Tibial nerve (tissue), 4 donors: Measurements from ENCODE around the gene MLN. TPM values are rescaled to one million over a fixed set of nuclear protein-coding genes. Genes with fewer than 3 reads are reported as not detected.

ENCODE experiments used
- DNase-seq, 2 donors: peaks; one replicate each; pipeline ENCODE4 v3.0.0-alpha.2; 2019; ENCODE audit warnings: low spot score in 2 of 2
- H3K27ac ChIP-seq, 4 donors: fragments of 200-600 bp; sonication (generic) in 3 of 4; one replicate each; pipeline ENCODE4 v1.5.1; 2017 to 2019; ENCODE audit warnings: mild to moderate bottlenecking in 1 of 4
- H3K27me3 ChIP-seq, 2 donors: fragments of 200-600 bp; sonication (generic) in 1 of 2; one replicate each; pipeline versions ENCODE4 v1.5.1 to v1.6.0; 2017 to 2019
- H3K36me3 ChIP-seq, 3 donors: fragments of 200-600 bp; sonication (generic); one replicate each; pipeline ENCODE4 v1.5.1; 2018 to 2019
- H3K4me1 ChIP-seq, 4 donors: fragments of 200-600 bp; sonication (generic) in 3 of 4; one replicate each; pipeline ENCODE4 v1.5.1; 2017 to 2019
- H3K4me3 ChIP-seq, 4 donors: fragments of 200-600 bp; sonication (generic) in 3 of 4; one replicate each; pipeline ENCODE4 v1.5.1; 2017 to 2019; ENCODE audit warnings: mild to moderate bottlenecking in 1 of 4, moderate library complexity in 1 of 4
- H3K9me3 ChIP-seq, 4 donors: fragments of 200-600 bp; sonication (generic) in 3 of 4; one replicate each; pipeline ENCODE4 v1.5.1; 2017 to 2019
- CTCF ChIP-seq, 5 experiments: fragments of 200-600 bp in 3 of 5; fragments of 450-650 bp in 2 of 5; sonication (generic) in 3 of 5; IDR thresholded peaks; one replicate each; pipeline ENCODE4 v1.5.1; 2016 to 2019; ENCODE audit warnings: antibody characterized with exemption in 5 of 5, mild to moderate bottlenecking in 3 of 5, moderate library complexity in 2 of 5
- EP300 ChIP-seq, 2 donors: sonication (generic); formaldehyde crosslinking; IDR thresholded peaks; one replicate each; pipeline ENCODE4 v1.6.1; 2017; ENCODE audit warnings: antibody characterized with exemption in 2 of 2, mild to moderate bottlenecking in 1 of 2
- POLR2A ChIP-seq, 2 donors: fragments of 450-650 bp; IDR thresholded peaks; one replicate each; pipeline ENCODE4 v1.6.1; 2017; ENCODE audit warnings: antibody characterized with exemption in 2 of 2, mild to moderate bottlenecking in 2 of 2, moderate library complexity in 2 of 2
- whole genome bisulfite sequencing, 2 donors: methylation state at CpG; one replicate each; pipeline ENCODE4 v1.1.5; 2018; 5-methylcytosine and 5-hydroxymethylcytosine counted together
- total RNA-seq, 4 donors: library from RNA; depleted of rRNA; stranded (reverse); fragments of >200 nt; gene quantifications; one replicate each; pipeline ENCODE4 v1.1.0, GENCODE V29; 2016

The MLN gene
- total RNA-seq, 4 donors from 2014 or later: not detected

GRCh38 chr6:33786736-33787135 lies 17.1 kb downstream of the MLN start:
- H3K27me3 ChIP-seq: no peaks in the 10 kb centered on the region
- H3K27ac ChIP-seq: peak overlapping the region in 2 of 4 donors; percentile 37 to 98
- H3K9me3 ChIP-seq: no peaks in the 10 kb centered on the region
- peaks cover 0 to 44% (median 24%) of the 10 kb centered on the region in 4 donors for H3K4me1 ChIP-seq
- no peak overlapping the region for H3K4me3 ChIP-seq
- WGBS, 2 donors: 66 to 68% methylated on average over 3 of the region's 3 CpGs
- TF ChIP-seq EP300 (IDR thresholded peaks at IDR 0.05) (no peak), CTCF (IDR thresholded peaks at IDR 0.05) (no peak), POLR2A (IDR thresholded peaks at IDR 0.05) (no peak)
- no peak for DNase-seq
- peaks cover 0 to 43% (median 16%) of the 10 kb centered on the region in 3 donors for H3K36me3 ChIP-seq

GRCh38 chr6:33785778-33786177 lies 18.0 kb downstream of the MLN start:
- Histone ChIP-seq H3K27me3 (no peaks in the 10 kb centered on the region), H3K36me3 (peaks cover 0 to 52% (median 16%) of the 10 kb centered on the region in 3 donors), H3K4me3 (no peak overlapping the region), H3K4me1 (peaks cover 0 to 51% (median 24%) of the 10 kb centered on the region in 4 donors), H3K27ac (peak overlapping the region in 1 of 4 donors; percentile 98), H3K9me3 (no peaks in the 10 kb centered on the region)
- 38 to 45% methylated on average over 3 of the region's 3 CpGs for WGBS, 2 donors
- TF ChIP-seq EP300 (IDR thresholded peaks at IDR 0.05): no peak
- no peak for TF ChIP-seq POLR2A (IDR thresholded peaks at IDR 0.05)
- no peak for TF ChIP-seq CTCF (IDR thresholded peaks at IDR 0.05)
- no peak for DNase-seq

GRCh38 chr6:33784787-33785186 lies 19.0 kb downstream of the MLN start:
- WGBS, 2 donors: 67 to 69% methylated on average over 13 of the region's 13 CpGs
- H3K9me3 ChIP-seq: no peaks in the 10 kb centered on the region
- no peaks in the 10 kb centered on the region for H3K27me3 ChIP-seq
- H3K27ac ChIP-seq: no peak overlapping the region
- H3K36me3 ChIP-seq: peaks cover 0 to 62% (median 24%) of the 10 kb centered on the region in 3 donors
- TF ChIP-seq POLR2A (IDR thresholded peaks at IDR 0.05) (no peak), EP300 (IDR thresholded peaks at IDR 0.05) (no peak), CTCF (IDR thresholded peaks at IDR 0.05) (no peak)
- no peak overlapping the region for H3K4me3 ChIP-seq
- peaks cover 0 to 51% (median 24%) of the 10 kb centered on the region in 4 donors for H3K4me1 ChIP-seq
- DNase-seq: no peak

DNA sequence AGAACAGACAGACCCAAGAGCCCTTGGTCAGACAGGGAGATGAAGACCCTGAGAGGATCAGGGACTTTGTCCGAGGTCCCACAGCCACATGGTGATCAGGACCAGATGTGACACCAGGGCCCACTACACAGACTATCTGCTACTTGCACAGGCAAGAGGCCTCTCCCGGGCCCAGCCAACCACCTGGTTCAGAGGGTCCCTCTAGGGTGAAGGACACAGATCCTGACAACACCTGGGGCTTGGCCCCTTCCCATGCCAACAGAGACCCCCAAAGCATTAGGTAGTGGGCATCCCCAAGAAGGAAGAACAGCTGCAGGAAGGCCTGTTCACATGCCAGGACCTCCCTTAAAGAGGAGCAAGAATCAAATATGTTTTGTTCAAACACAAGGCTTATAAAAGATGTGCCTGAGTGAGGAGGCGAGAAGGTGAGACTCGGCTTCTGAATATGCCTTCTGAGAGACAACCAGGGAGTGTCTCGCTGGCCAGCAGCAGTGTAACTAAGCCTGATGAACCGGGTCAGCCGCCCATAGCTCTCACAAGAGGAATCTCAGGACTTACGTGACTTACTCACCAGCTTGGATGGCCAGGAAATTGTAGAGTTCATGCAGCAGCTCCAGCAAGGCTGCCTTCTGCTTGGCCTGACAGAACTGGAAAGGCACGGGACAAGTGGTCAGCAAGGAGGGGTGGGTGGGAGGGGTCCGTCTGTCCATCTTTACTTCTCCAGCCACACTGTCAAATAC lies 19.9 kb downstream of the MLN start:
- Histone ChIP-seq H3K27ac (no peak overlapping the region), H3K9me3 (no peaks in the 10 kb centered on the region), H3K4me1 (peaks cover 0 to 51% (median 24%) of the 10 kb centered on the region in 4 donors), H3K36me3 (peaks cover 2 to 70% (median 31%) of the 10 kb centered on the region in 3 donors), H3K4me3 (no peak overlapping the region), H3K27me3 (no peaks in the 10 kb centered on the region)
- WGBS, 2 donors: 88 to 91% methylated on average over 10 of the region's 10 CpGs
- TF ChIP-seq EP300 (IDR thresholded peaks at IDR 0.05) (no peak), POLR2A (IDR thresholded peaks at IDR 0.05) (no peak), CTCF (IDR thresholded peaks at IDR 0.05) (no peak)
- DNase-seq: no peak

- no peak for TF ChIP-seq POLR2A (IDR thresholded peaks at IDR 0.05)
- TF ChIP-seq EP300 (IDR thresholded peaks at IDR 0.05): no peak
- no peak for TF ChIP-seq CTCF (IDR thresholded peaks at IDR 0.05)
- Histone ChIP-seq H3K4me3 (no peak overlapping the region), H3K9me3 (no peaks in the 10 kb centered on the region), H3K27me3 (no peaks in the 10 kb centered on the region), H3K27ac (no peak overlapping the region), H3K36me3 (peaks cover 5 to 84% (median 34%) of the 10 kb centered on the region in 3 donors), H3K4me1 (peaks cover 0 to 45% (median 21%) of the 10 kb centered on the region in 4 donors)
- DNase-seq: no peak
- 94 to 98% methylated on average over 4 to 5 of the region's 5 CpGs for WGBS, 2 donors
Measured at GRCh38 chr6:33782561-33782960, 21.2 kb downstream of the MLN start.
